Measurements from ENCODE around the gene MAGEE1.

DNA sequence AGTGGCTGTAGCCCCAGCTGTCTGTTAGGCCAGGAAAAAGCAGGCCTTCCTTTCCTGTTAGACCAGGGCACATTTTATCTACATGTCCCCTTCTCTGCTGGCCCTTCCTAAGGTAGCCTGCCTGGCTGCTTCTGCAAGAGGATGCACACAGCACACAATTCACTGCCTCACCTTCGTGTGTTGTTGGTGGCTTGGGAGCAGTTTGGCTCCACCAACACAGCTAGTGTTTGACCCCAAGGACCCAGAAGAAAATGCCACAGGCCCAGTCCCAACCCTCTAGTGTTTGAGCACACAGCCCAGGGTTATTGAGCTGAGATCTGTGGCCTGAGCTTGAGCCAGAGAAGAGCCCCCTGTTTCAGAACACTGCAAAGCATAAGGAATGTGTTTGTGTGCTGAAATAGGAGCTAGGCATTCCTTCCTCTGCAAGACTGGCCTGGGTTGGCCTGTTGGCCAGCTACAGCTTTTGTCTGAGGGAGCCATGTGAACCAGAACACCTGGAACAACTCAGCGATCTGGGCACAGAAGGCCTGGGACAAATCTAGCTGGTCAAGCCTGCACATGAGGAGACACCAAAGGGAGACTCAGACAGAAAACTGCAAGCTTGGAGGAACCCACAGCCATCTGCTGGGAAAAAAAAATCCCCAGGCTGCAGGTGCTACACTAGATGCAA is 26.4 kb downstream of the MAGEE1 start:
- TF ChIP-seq, protein P1, sequence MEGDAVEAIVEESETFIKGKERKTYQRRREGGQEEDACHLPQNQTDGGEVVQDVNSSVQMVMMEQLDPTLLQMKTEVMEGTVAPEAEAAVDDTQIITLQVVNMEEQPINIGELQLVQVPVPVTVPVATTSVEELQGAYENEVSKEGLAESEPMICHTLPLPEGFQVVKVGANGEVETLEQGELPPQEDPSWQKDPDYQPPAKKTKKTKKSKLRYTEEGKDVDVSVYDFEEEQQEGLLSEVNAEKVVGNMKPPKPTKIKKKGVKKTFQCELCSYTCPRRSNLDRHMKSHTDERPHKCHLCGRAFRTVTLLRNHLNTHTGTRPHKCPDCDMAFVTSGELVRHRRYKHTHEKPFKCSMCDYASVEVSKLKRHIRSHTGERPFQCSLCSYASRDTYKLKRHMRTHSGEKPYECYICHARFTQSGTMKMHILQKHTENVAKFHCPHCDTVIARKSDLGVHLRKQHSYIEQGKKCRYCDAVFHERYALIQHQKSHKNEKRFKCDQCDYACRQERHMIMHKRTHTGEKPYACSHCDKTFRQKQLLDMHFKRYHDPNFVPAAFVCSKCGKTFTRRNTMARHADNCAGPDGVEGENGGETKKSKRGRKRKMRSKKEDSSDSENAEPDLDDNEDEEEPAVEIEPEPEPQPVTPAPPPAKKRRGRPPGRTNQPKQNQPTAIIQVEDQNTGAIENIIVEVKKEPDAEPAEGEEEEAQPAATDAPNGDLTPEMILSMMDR (IDR thresholded peaks at IDR 0.05; ENCODE audit: control extremely low read depth in 1 of 3, insufficient read depth in 1 of 3, low read depth in 1 of 3, low read length in 3 of 3), result no peak
- TF ChIP-seq BRCA1 (IDR thresholded peaks at IDR 0.05; ENCODE audit: low read depth, low read length), result no peak
- TF ChIP-seq JUND (IDR thresholded peaks at IDR 0.05; ENCODE audit: low read length), result no peak
- TF ChIP-seq, protein P2, sequence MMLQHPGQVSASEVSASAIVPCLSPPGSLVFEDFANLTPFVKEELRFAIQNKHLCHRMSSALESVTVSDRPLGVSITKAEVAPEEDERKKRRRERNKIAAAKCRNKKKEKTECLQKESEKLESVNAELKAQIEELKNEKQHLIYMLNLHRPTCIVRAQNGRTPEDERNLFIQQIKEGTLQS (IDR thresholded peaks at IDR 0.05; ENCODE audit: insufficient read depth, low read depth, low read length), result no peak
- no peak for TF ChIP-seq SUZ12 (IDR thresholded peaks at IDR 0.05; ENCODE audit: low read length)
- no peak for TF ChIP-seq EP300 (IDR thresholded peaks at IDR 0.05; ENCODE audit: borderline replicate concordance in 1 of 2, low read depth in 2 of 2, low read length in 2 of 2)
- no peak for TF ChIP-seq YY1 (IDR thresholded peaks at IDR 0.05; ENCODE audit: low read depth, low read length)
- TF ChIP-seq, protein P3, sequence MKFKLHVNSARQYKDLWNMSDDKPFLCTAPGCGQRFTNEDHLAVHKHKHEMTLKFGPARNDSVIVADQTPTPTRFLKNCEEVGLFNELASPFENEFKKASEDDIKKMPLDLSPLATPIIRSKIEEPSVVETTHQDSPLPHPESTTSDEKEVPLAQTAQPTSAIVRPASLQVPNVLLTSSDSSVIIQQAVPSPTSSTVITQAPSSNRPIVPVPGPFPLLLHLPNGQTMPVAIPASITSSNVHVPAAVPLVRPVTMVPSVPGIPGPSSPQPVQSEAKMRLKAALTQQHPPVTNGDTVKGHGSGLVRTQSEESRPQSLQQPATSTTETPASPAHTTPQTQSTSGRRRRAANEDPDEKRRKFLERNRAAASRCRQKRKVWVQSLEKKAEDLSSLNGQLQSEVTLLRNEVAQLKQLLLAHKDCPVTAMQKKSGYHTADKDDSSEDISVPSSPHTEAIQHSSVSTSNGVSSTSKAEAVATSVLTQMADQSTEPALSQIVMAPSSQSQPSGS (IDR thresholded peaks at IDR 0.05; ENCODE audit: low read length), result no peak
- no peak for TF ChIP-seq SP1 (IDR thresholded peaks at IDR 0.05; ENCODE audit: low read depth, low read length)
- TF ChIP-seq RBBP5 (IDR thresholded peaks at IDR 0.05; ENCODE audit: borderline replicate concordance, low read depth, low read length), result no peak

Data from H1 (cell line).